HEK293 (cell line): ENCODE results near the gene SFMBT2.
A peak's percentile ranks its signal among the peaks of the same experiment; 100 is the strongest.

ENCODE experiments used
- CTCF ChIA-PET: fragments of 350-600 bp; formaldehyde crosslinking; extraction: SDS; loops from one replicate; lab custom pipeline; 2021; ENCODE audit warnings: antibody characterized with exemption; lab: Yijun Ruan, JAX
- POLR2A ChIA-PET: fragments of 300-600 bp; formaldehyde crosslinking; extraction: SDS; loops from one replicate; lab custom pipeline; 2020; ENCODE audit warnings: antibody characterized with exemption, inconsistent platforms; lab: Yijun Ruan, JAX
- H3K27ac ChIP-seq: fragments of 200-500 bp; sonication (Bioruptor generic); 2 replicates; pipeline ENCODE4 v1.5.1; 2014; ENCODE audit warnings: low read depth, low read length, control low read depth, inconsistent platforms; ENCODE audit errors: extremely low read depth
- H3K36me3 ChIP-seq, 2 experiments: fragments of 200-500 bp in 1 of 2; sonication (Bioruptor generic) in 1 of 2; 1 replicate in 1 of 2; 2 replicates in 1 of 2; pipeline ENCODE4 v1.5.1; 2014 to 2017; ENCODE audit warnings: inconsistent platforms in 2 of 2, low read length in 2 of 2; ENCODE audit not compliant: control insufficient read depth in 2 of 2, insufficient read depth in 1 of 2
- H3K4me1 ChIP-seq: fragments of 200-500 bp; sonication (Bioruptor generic); 2 replicates; pipeline ENCODE4 v1.5.1; 2014; ENCODE audit warnings: mild to moderate bottlenecking, low read length, inconsistent platforms; ENCODE audit not compliant: control insufficient read depth, insufficient read depth
- H3K4me3 ChIP-seq: 2 replicates; pipeline ENCODE4 v1.5.1; 2011; ENCODE audit warnings: low read depth, mild to moderate bottlenecking, control low read depth, low read length, moderate library complexity
- H3K9me3 ChIP-seq: fragments of 200-500 bp; sonication (Bioruptor generic); 2 replicates; pipeline ENCODE4 v1.5.1; 2014; ENCODE audit warnings: low read depth, low read length, inconsistent platforms; ENCODE audit not compliant: control insufficient read depth, insufficient read depth
- HOXA7 ChIP-seq: sonication (generic); formaldehyde crosslinking; IDR thresholded peaks from 2 replicates; pipeline ENCODE4 v1.8.1; 2022; ENCODE audit warnings: missing genetic modification reagents, borderline replicate concordance
- KLF1 ChIP-seq: fragments of 450-650 bp; formaldehyde crosslinking; IDR thresholded peaks from 2 replicates; pipeline ENCODE4 v1.5.1; 2016; ENCODE audit warnings: missing biosample characterization, missing genetic modification characterization
- KLF8 ChIP-seq: fragments of 450-650 bp; formaldehyde crosslinking; IDR thresholded peaks from 2 replicates; pipeline ENCODE4 v1.5.1; 2016; ENCODE audit warnings: missing biosample characterization, missing genetic modification characterization
- RBAK ChIP-seq: fragments of 450-650 bp; formaldehyde crosslinking; IDR thresholded peaks from 2 replicates; pipeline ENCODE4 v1.5.1; 2016; ENCODE audit warnings: missing biosample characterization, missing genetic modification characterization
- SALL2 ChIP-seq: fragments of 450-650 bp; formaldehyde crosslinking; IDR thresholded peaks from 2 replicates; pipeline ENCODE4 v1.5.0; 2017; ENCODE audit warnings: missing biosample characterization, mild to moderate bottlenecking, missing genetic modification characterization, borderline replicate concordance
- SP2 ChIP-seq: fragments of 450-650 bp; formaldehyde crosslinking; IDR thresholded peaks from 2 replicates; pipeline ENCODE4 v1.5.1; 2016; ENCODE audit warnings: missing biosample characterization, missing genetic modification characterization
- YY2 ChIP-seq: fragments of 450-650 bp; formaldehyde crosslinking; IDR thresholded peaks from 2 replicates; pipeline ENCODE4 v1.5.1; 2016; ENCODE audit warnings: missing biosample characterization, missing genetic modification characterization
- ZBTB21 ChIP-seq: fragments of 450-650 bp; formaldehyde crosslinking; IDR thresholded peaks from 2 replicates; pipeline ENCODE4 v1.5.1; 2017; ENCODE audit warnings: missing biosample characterization, missing genetic modification characterization
- ZEB2 ChIP-seq: fragments of 450-650 bp; formaldehyde crosslinking; IDR thresholded peaks from 2 replicates; pipeline ENCODE4 v1.5.1; 2016; ENCODE audit warnings: missing biosample characterization, missing genetic modification characterization
- ZNF112 ChIP-seq: fragments of 450-650 bp; formaldehyde crosslinking; IDR thresholded peaks from 2 replicates; pipeline ENCODE4 v1.5.0; 2017; ENCODE audit warnings: missing biosample characterization, missing genetic modification characterization
- ZNF2 ChIP-seq: fragments of 450-650 bp; formaldehyde crosslinking; IDR thresholded peaks from 2 replicates; pipeline ENCODE4 v1.5.1; 2016; ENCODE audit warnings: missing biosample characterization, missing genetic modification characterization
- ZNF223 ChIP-seq: fragments of 450-650 bp; formaldehyde crosslinking; IDR thresholded peaks from 2 replicates; pipeline ENCODE4 v1.5.1; 2016; ENCODE audit warnings: missing biosample characterization, missing genetic modification characterization
- ZNF23 ChIP-seq: fragments of 450-650 bp; formaldehyde crosslinking; IDR thresholded peaks from 2 replicates; pipeline ENCODE4 v1.5.1; 2016; ENCODE audit warnings: missing biosample characterization, missing genetic modification characterization, borderline replicate concordance
- ZNF324 ChIP-seq: fragments of 450-650 bp; formaldehyde crosslinking; IDR thresholded peaks from 2 replicates; pipeline ENCODE4 v1.5.1; 2016; ENCODE audit warnings: missing biosample characterization, missing genetic modification characterization
- ZNF341 ChIP-seq: fragments of 450-650 bp; formaldehyde crosslinking; IDR thresholded peaks from 2 replicates; pipeline ENCODE4; 2016; ENCODE audit warnings: low read depth, missing biosample characterization, missing genetic modification characterization
- ZNF354C ChIP-seq: fragments of 450-650 bp; formaldehyde crosslinking; IDR thresholded peaks from 2 replicates; pipeline ENCODE4 v1.5.1; 2016; ENCODE audit warnings: missing biosample characterization, missing genetic modification characterization, low read depth, borderline replicate concordance
- ZNF391 ChIP-seq: fragments of 450-650 bp; formaldehyde crosslinking; IDR thresholded peaks from 2 replicates; pipeline ENCODE4 v1.5.1; 2016; ENCODE audit warnings: low read depth, missing biosample characterization, missing genetic modification characterization, borderline replicate concordance
- ZNF48 ChIP-seq: fragments of 450-650 bp; formaldehyde crosslinking; IDR thresholded peaks from 2 replicates; pipeline ENCODE4 v1.5.1; 2016; ENCODE audit warnings: missing biosample characterization, missing genetic modification characterization
- ZNF529 ChIP-seq: fragments of 450-650 bp; formaldehyde crosslinking; IDR thresholded peaks from 2 replicates; pipeline ENCODE4 v1.5.1; 2017; ENCODE audit warnings: missing genetic modification characterization, missing biosample characterization; ENCODE audit not compliant: insufficient replicate concordance
- ZNF585B ChIP-seq: fragments of 450-650 bp; formaldehyde crosslinking; IDR thresholded peaks from 2 replicates; pipeline ENCODE4 v1.5.1; 2016; ENCODE audit warnings: missing biosample characterization, missing genetic modification characterization
- ZNF629 ChIP-seq: fragments of 450-650 bp; formaldehyde crosslinking; IDR thresholded peaks from 2 replicates; pipeline ENCODE4 v1.5.1; 2017; ENCODE audit warnings: missing biosample characterization, missing genetic modification characterization
- ZNF76 ChIP-seq: fragments of 450-650 bp; formaldehyde crosslinking; IDR thresholded peaks from 2 replicates; pipeline ENCODE4; 2016; ENCODE audit warnings: low read depth, missing biosample characterization, missing genetic modification characterization, borderline replicate concordance
- TF ChIP-seq, protein P1 (sequence below): fragments of 450-650 bp; formaldehyde crosslinking; IDR thresholded peaks from 2 replicates; pipeline ENCODE4 v1.5.1; 2016; ENCODE audit warnings: missing biosample characterization, missing genetic modification characterization
- TF ChIP-seq, protein P2 (sequence below): fragments of 450-650 bp; formaldehyde crosslinking; IDR thresholded peaks from 2 replicates; pipeline ENCODE4 v1.5.1; 2017; ENCODE audit warnings: missing biosample characterization, mild to moderate bottlenecking, missing genetic modification characterization, moderate library complexity
- TF ChIP-seq, protein P3 (sequence below): fragments of 450-650 bp; formaldehyde crosslinking; IDR thresholded peaks from 2 replicates; pipeline ENCODE4 v1.5.1; 2016; ENCODE audit warnings: missing biosample characterization, missing genetic modification characterization

SFMBT2 gene

GRCh38 chr10:7263616-7264015 lies 147.2 kb downstream of the SFMBT2 start:
- H3K4me3 ChIP-seq: no peak overlapping the region
- H3K9me3 ChIP-seq: no peaks in the 10 kb centered on the region
- TF ChIP-seq ZNF354C (tag by site-specific recombination): no peak
- TF ChIP-seq ZNF585B: no peak
- no peak for TF ChIP-seq ZNF76
- no peak for TF ChIP-seq KLF1 (tag by site-specific recombination)
- no peak for TF ChIP-seq HOXA7
- TF ChIP-seq ZNF223 (tag by site-specific recombination): no peak
- TF ChIP-seq, protein P1, sequence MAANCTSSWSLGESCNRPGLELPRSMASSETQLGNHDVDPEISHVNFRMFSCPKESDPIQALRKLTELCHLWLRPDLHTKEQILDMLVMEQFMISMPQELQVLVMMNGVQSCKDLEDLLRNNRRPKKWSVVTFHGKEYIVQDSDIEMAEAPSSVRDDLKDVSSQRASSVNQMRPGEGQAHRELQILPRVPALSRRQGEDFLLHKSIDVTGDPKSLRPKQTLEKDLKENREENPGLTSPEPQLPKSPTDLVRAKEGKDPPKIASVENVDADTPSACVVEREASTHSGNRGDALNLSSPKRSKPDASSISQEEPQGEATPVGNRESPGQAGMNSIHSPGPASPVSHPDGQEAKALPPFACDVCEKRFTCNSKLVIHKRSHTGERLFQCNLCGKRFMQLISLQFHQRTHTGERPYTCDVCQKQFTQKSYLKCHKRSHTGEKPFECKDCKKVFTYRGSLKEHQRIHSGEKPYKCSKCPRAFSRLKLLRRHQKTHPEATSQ (tag by site-specific recombination): no peak
- TF ChIP-seq ZNF48 (tag by site-specific recombination): no peak
- TF ChIP-seq SALL2 (tag by site-specific recombination): no peak
- TF ChIP-seq ZBTB21: no peak
- no peaks in the 10 kb centered on the region for H3K36me3 ChIP-seq
- CTCF ChIA-PET: no interaction called here
- no peak overlapping the region for H3K27ac ChIP-seq
- H3K4me1 ChIP-seq: peaks cover 10% of the 10 kb centered on the region
- POLR2A ChIA-PET: no interaction called here

DNA sequence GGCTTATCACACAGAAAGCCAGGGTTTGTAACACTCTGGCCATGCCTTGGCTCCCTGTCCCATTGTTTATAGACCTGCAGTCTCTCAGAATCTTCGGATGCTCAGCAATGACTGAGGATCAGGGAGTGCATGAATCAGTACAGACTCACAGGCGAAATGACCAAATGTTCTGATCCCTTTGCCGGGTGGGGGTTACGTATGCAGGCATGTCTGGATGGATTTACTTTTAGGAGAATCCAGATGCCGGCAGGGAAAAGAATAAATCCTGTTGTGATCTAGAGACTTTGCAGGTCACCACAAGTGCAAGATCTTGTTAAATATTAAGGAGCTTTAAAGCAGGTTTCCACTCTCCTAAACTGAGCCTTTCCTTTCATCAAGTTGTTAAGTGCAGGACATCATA lies 149.5 kb downstream of the SFMBT2 start:
- POLR2A ChIA-PET: no interaction called here
- TF ChIP-seq ZNF341 (tag by site-specific recombination): no peak
- TF ChIP-seq KLF8: no peak
- TF ChIP-seq, protein P2, sequence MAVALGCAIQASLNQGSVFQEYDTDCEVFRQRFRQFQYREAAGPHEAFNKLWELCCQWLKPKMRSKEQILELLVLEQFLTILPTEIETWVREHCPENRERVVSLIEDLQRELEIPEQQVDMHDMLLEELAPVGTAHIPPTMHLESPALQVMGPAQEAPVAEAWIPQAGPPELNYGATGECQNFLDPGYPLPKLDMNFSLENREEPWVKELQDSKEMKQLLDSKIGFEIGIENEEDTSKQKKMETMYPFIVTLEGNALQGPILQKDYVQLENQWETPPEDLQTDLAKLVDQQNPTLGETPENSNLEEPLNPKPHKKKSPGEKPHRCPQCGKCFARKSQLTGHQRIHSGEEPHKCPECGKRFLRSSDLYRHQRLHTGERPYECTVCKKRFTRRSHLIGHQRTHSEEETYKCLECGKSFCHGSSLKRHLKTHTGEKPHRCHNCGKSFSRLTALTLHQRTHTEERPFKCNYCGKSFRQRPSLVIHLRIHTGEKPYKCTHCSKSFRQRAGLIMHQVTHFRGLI (tag by site-specific recombination): no peak
- no peak for TF ChIP-seq ZNF23
- TF ChIP-seq ZNF391: no peak
- TF ChIP-seq ZNF112: no peak
- peaks cover 10% of the 10 kb centered on the region for H3K4me1 ChIP-seq
- no peak overlapping the region for H3K4me3 ChIP-seq
- H3K36me3 ChIP-seq: no peaks in the 10 kb centered on the region; a peak in 1 of 3 replicates
- no peak overlapping the region for H3K27ac ChIP-seq
- H3K9me3 ChIP-seq: no peaks in the 10 kb centered on the region
- CTCF ChIA-PET: interaction anchor here (0.9 to 1.2 kb wide), 2 partner anchors 10 to 147 kb away, joined by 3 to 4 read pairs; no protein-coding TSS in a partner anchor

DNA sequence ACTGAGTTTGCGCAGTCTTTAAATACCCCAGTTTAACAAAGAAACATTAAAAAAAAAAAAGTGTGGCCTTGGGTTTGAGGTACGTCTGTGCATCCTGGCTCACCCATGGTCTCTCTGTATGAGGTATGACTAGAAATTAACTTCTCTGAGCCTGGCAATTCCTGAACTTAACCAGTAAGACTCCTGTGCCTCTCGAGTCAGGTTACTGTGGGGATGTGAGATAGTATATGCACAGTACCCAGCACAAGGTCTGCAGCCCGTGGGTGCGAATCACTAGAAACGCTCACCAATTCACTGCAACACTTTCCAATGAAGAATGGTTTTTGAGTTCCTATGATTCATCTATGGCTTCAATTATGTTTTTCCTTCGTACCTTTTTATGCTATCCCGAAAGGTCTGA lies 149.9 kb downstream of the SFMBT2 start:
- POLR2A ChIA-PET: no interaction called here

GRCh38 chr10:7260412-7260900 lies 150.4 kb downstream of the SFMBT2 start:
- no peaks in the 10 kb centered on the region; a peak in 1 of 3 replicates for H3K36me3 ChIP-seq
- H3K4me3 ChIP-seq: no peak overlapping the region
- no peak overlapping the region for H3K27ac ChIP-seq
- H3K9me3 ChIP-seq: no peaks in the 10 kb centered on the region
- POLR2A ChIA-PET: interaction anchor here (0.8 kb wide), 1 partner anchor 150 kb away, joined by 4 read pairs; the partner anchor contains the start of gene SFMBT2
- peaks cover 10% of the 10 kb centered on the region for H3K4me1 ChIP-seq
- CTCF ChIA-PET: interaction anchor here (0.6 to 0.9 kb wide), 6 partner anchors 14 to 1827 kb away, joined by 3 read pairs; no protein-coding TSS in a partner anchor
- TF ChIP-seq SP2 (tag by site-specific recombination): peak; percentile 11; the same call in 1 of the 2 replicates
- TF ChIP-seq, protein P3, sequence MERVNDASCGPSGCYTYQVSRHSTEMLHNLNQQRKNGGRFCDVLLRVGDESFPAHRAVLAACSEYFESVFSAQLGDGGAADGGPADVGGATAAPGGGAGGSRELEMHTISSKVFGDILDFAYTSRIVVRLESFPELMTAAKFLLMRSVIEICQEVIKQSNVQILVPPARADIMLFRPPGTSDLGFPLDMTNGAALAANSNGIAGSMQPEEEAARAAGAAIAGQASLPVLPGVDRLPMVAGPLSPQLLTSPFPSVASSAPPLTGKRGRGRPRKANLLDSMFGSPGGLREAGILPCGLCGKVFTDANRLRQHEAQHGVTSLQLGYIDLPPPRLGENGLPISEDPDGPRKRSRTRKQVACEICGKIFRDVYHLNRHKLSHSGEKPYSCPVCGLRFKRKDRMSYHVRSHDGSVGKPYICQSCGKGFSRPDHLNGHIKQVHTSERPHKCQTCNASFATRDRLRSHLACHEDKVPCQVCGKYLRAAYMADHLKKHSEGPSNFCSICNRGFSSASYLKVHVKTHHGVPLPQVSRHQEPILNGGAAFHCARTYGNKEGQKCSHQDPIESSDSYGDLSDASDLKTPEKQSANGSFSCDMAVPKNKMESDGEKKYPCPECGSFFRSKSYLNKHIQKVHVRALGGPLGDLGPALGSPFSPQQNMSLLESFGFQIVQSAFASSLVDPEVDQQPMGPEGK (tag by site-specific recombination): no peak
- no peak for TF ChIP-seq ZNF529 (tag by site-specific recombination)
- TF ChIP-seq ZNF629 (tag by site-specific recombination): 0 out of 2 replicates have a peak, but pooled peaks have one; percentile 13
- peak; percentile 41; the same call in 1 of the 2 replicates for TF ChIP-seq ZEB2 (tag by site-specific recombination)
- no peak for TF ChIP-seq ZNF324
- 0 out of 2 replicates have a peak, but pooled peaks have one; percentile 27 for TF ChIP-seq ZNF2 (tag by site-specific recombination)

More for the DNA sequence above, 149.9 kb downstream of the SFMBT2 start:
- H3K9me3 ChIP-seq: no peaks in the 10 kb centered on the region
- CTCF ChIA-PET: no interaction called here
- no peak overlapping the region for H3K4me3 ChIP-seq
- TF ChIP-seq YY2 (tag by site-specific recombination) (no peak), RBAK (no peak), ZNF341 (tag by site-specific recombination) (no peak)
- no peak overlapping the region for H3K27ac ChIP-seq
- no peaks in the 10 kb centered on the region; a peak in 1 of 3 replicates for H3K36me3 ChIP-seq
- peaks cover 10% of the 10 kb centered on the region for H3K4me1 ChIP-seq
